HG03045 (cell line): Measurements from ENCODE around the gene KRTAP7-1.

Experiments used
- ATAC-seq: cut with Tn5 transposase; IDR thresholded peaks from one replicate; pipeline ENCODE4 v1.9.1; 2021; ENCODE audit warnings: mild to moderate bottlenecking, moderate library complexity; ENCODE audit not compliant: unreplicated experiment

KRTAP7-1 gene, protein sequence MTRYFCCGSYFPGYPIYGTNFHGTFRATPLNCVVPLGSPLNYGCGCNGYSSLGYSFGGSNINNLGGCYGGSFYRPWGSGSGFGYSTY

GRCh38 chr21:30829659-30830058 lies at the start of gene KRTAP7-1:
KRTAP7-1 (minus strand) TSS chr21:30829759; CDS start chr21:30829698, 61 bp downstream.
- no peak for ATAC-seq

GRCh38 chr21:30874526-30874925 lies 45.0 kb upstream of the KRTAP7-1 start:
- ATAC-seq, result no peak

- no peak for ATAC-seq
Measured at GRCh38 chr21:30847627-30848500, 18.3 kb upstream of the KRTAP7-1 start.

DNA sequence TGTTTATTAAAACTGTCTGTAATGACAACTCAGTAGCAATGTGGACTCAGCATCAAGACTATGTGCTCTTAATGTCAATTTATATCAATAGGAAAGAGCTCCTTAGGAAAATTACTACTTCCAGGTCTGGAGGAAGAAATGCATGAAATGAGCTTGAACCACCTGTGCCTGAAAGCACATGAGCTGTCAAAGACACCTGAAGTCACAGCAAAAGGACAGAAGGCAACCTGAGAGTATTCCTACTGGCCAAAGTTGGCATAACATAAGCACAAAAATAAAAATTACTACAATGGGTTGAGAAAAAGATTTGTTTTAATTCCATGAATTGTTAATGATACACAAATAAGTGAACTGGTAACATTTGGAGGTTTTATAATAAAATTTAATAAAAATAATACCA lies 13.4 kb upstream of the KRTAP7-1 start:
- no peak for ATAC-seq

DNA sequence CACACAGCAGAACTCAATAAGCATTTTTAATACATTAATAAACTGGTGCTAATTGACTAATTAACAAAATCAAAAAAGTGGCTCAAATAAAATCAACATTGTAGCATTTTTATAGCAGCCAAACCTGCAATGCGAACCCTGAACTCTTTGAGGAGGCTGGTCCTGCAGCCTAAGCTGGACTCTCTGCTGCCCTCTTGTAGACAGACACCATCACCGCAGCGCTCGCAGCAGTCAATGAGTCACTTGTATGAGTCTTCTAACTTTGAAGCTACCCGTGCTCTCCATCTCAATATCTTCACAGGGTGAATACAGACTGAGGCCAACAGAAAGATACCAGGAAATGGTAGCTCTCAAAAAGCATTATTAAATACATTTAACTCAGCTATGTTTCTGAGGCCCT lies 9.7 kb upstream of the KRTAP7-1 start:
- no peak for ATAC-seq

DNA sequence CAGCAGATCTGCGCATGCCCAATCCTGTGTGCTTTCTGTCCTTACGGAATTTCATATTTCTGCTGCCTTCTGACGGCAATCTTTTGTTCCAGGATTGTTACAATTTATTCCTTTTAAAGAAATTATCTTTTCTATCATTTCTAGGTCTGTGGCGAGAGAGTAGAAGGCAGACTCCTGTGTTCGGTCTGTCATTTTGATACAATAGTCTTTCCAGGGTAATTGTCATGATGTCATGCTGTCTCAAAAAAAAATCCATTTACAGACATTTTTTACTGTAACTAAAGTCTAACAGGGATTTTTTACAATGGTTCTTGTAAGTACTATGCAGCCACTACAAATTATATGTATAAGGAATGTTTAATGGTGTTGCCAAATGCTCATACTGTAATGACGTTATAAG lies 9.0 kb upstream of the KRTAP7-1 start:
- ATAC-seq, result no peak

DNA sequence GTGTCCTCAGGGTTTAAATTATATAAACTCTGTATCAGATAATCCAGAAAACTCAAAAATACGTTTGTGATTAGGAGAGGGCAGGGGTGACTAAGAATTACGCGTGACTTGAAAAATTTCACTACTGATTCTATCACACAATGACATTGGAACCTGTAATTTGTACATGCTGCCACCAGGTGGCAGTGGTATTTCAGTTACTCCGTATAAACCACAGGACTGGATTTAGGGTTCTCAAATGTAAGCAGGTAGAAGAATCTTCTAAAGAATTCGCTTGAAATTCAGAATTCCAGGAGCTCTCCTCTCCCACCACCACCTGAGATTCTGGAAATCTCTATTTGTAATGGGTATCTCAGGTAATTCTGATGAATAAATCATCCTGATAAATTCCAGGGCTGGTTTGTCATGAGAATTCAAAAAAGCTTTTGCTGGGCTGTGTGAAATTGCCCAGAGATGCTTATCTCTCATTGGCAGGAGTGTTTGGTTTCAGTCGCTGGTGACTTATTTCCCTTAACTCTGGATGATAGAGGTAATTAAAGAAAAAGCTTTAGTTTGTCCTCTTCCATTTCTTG lies 1.7 kb upstream of the KRTAP7-1 start:
- ATAC-seq, result no peak

GRCh38 chr21:30818837-30819610 lies 10.5 kb downstream of the KRTAP7-1 start:
- ATAC-seq, result no peak

GRCh38 chr21:30813174-30813573 lies 16.4 kb downstream of the KRTAP7-1 start, which contains the start of gene KRTAP8-1:
KRTAP8-1 (minus strand) TSS chr21:30813274; CDS start chr21:30813220, 54 bp downstream.
- no peak for ATAC-seq

DNA sequence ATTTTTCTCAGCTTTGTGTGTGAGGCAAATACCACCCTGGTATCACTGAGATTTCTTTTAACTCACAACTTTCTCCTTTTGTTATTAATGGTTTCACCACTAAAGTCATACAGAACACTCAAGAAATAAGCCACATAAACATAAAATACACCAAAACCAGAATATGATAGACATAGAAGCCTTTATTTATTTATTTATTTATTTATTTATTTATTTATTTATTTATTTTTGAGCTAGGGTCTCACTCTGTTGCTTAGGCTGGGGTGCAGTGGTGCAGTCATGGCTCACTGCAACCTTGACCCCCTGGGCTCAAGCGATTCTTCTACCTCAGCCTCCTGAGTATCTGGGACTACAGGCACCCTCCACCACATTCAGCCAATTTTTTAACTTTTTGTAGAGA lies 29.0 kb downstream of the KRTAP7-1 start:
- ATAC-seq, result no peak

DNA sequence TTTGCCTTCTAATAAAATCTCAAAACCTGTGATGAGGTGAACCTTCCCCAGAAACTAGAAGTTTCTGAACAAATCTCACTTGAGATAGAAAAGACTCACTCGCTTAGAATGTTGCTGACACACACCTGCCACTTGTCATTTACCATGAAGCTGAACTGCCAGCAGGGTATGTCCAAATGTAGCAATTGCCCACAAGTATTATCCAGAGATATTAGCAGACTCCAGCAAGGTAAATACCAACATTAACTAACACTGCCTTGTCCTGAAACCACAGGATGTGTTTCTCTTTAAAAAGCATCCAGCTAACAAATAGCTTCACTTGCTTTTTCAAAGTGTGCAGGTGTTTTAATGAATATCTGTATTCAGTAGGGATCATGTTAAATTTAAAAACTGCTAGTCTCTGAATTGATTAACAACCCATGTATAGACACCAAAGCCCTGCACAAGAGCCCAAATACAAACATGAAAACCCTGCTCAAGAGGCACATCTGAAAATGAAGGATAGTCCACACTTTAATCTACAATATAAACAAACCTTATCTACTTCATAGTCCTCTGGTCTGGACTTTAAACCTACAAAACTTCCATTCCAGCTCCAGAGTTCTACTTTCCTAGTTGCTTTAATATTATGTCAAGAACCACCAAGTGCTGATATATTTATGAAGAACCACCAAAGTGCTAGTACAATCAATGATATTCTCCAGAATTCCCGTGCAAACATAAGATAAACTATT lies 35.8 kb downstream of the KRTAP7-1 start:
- no peak for ATAC-seq

DNA sequence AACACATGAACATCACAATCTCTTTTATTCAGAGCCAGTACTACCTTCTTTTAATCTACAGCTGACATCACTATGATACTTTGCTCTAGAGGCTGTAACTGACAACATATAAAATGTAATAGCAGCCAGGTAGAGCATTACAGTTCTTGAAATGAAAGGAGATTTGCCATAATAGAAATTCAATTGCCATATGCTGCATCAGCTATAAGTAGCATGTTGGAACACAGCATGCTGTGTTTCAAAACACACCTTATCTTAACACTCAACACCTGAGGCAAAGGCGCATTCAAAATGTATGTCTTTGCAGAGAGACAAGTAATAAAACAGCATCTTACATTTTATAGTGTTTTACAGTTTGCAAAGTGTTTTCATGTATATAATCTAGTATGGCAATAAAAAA lies 50.3 kb downstream of the KRTAP7-1 start:
- no peak for ATAC-seq
